GM12875 (cell line): Measurements from ENCODE around the gene CDA.

Experiments used
- H3K4me3 ChIP-seq: one replicate; pipeline ENCODE4 v1.5.1; 2011; ENCODE audit warnings: low read depth, low read length, control low read depth
- CTCF ChIP-seq: IDR thresholded peaks from 2 replicates; pipeline ENCODE4 v1.5.1; 2011; ENCODE audit warnings: low read depth, mild to moderate bottlenecking, control low read depth, inconsistent platforms, low read length, moderate library complexity, borderline replicate concordance; ENCODE audit not compliant: insufficient read depth

Gene CDA

GRCh38 chr1:20588634-20589225 is at the start of gene CDA:
Gene CDA, plus strand, starts transcription at chr1:20589097. Its CDS starts 33 bp downstream, at chr1:20589130.
- TF ChIP-seq CTCF, result no peak
- H3K4me3 ChIP-seq, result no peak within 1 kb of the TSS

DNA sequence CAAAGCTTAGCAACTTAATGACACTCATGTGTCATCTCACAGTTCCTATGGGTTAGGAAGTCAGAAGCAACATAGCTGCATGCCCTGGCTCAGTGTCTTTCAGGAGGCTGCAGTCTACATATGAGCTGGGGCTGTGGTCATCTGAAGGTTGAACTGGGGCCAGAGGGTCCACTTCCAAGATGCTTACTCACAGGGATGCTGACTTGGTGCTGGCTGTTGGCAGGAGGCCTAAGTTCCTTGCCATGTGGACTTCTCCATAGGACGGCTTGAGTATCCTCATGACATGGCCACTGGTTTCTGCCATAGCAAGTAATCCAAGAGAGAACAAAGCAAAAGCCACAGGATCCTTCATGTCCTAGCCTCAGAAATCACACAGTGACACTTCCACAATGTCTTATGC is 48.6 kb upstream of the CDA start:
- no peak overlapping the region for H3K4me3 ChIP-seq
- TF ChIP-seq CTCF, result no peak

DNA sequence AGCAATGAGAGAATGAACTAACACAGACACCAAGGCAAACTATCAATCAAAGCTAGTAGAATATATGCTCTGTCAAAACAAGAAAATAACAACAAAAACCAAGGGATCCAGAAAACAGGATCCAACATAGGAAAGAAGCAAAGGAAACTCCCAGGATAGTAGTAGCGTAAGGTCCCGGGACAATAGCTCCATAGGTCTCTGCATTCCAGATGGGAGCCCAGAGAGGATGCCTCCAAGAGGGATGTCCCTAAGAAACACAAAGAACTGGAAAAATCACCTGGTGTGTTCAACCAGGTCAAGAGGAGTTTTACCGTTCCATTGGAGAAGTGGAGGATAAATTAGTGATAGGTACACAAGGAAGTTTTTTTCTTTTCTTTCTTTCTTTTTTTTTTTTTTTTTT is 42.3 kb upstream of the CDA start:
- no peak overlapping the region for H3K4me3 ChIP-seq
- no peak for TF ChIP-seq CTCF

DNA sequence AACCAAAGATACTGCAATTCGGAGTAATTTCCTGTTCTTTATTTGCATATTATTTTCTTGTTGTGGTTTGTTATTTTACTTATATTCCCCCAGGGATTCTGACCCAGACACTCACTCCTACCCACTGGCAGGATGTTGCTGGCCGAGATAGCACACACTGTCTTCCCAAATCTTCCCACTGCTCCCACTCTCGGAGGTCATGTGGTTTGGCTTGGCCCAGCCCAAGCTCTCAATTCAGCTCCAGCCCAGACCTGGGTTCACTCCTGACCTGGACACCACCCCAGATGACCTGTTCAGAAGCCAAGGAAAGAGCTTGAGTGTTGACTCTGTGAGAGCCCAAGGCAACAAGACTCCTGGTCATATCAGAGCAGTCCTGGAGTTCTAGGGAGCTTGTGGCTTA is 37.7 kb upstream of the CDA start:
- H3K4me3 ChIP-seq, result no peak overlapping the region
- TF ChIP-seq CTCF, result no peak

DNA sequence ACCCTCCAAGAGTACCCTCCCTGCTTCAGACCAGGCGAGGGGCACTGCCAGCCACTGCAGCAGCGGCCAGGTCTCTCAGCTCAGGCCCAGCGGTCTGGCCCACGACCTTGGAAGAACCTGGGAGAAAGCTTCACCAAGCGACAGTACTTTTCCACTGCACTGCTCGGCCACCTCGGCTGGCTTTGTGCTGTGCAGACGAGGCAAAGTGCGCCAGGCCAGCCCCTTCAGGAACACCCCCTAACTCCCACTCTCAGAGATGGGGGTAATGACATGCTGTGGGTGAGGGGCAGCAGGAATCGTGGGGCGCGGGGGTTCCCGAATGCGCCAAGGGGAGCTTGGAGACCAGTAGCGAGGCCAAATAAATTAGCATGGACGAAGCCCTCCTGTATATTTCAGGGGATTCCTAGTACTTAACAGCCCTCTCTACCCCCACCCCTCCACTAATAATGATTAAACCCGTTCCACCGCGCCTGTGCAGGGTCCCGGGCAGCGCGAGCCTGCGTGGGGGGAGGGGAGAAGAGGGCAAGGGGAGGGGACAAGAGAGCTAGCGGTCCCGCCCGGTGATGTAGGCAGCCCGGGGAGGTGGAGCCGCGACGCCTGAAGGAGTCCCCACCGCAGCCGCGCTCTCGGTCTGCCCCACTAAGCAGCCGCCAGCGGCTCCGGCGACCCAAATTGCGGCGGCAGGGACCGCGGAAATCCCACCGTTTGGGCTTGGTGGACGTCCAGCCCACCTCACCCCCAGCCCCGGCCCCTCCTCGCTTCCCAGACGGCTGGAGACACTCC is 36.8 kb upstream of the CDA start, which contains the start of gene FAM43B:
FAM43B (plus strand) TSS at position 629 of the 783 bp plus-strand sequence. CDS start 401 bp downstream, outside the sequence.
- no peak within 1 kb of the TSS for H3K4me3 ChIP-seq

DNA sequence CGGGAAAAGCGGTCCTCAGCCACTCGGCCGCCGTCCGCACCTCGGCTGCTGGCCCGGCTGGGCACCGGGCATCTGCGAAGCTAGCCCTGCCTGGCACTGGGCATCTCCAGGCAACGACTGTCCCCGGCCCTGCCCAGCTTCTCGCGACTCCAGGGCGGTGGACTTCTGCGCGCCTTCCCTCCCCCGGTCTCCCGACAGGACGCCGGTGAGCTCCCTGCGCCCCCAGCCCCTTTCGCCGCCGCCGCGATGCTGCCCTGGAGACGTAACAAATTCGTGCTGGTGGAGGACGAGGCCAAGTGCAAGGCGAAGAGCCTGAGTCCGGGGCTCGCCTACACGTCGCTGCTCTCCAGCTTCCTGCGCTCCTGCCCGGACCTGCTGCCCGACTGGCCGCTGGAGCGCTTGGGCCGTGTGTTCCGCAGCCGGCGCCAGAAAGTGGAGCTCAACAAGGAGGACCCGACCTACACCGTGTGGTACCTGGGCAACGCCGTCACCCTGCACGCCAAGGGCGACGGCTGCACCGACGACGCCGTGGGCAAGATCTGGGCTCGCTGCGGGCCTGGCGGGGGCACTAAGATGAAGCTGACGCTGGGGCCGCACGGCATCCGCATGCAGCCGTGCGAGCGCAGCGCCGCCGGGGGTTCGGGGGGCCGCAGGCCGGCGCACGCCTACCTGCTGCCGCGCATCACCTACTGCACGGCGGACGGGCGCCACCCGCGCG is 36.0 kb upstream of the CDA start:
- no peak for TF ChIP-seq CTCF

More for the DNA sequence above, 36.8 kb upstream of the CDA start, which contains the start of gene FAM43B:
- TF ChIP-seq CTCF, result no peak

More for the DNA sequence above, 36.0 kb upstream of the CDA start:
- no peak overlapping the region for H3K4me3 ChIP-seq
